HG03280 (cell line): ENCODE results near the gene PTCH1.
A peak's percentile ranks its signal among the peaks of the same experiment; 100 is the strongest.

Source experiments
- ATAC-seq: cut with Tn5 transposase; IDR thresholded peaks from one replicate; pipeline ENCODE4 v1.9.1; 2021; ENCODE audit warnings: mild to moderate bottlenecking, moderate library complexity; ENCODE audit not compliant: unreplicated experiment

Gene PTCH1

GRCh38 chr9:95468791-95469190 is 48.0 kb downstream of the PTCH1 start:
- ATAC-seq = no peak

GRCh38 chr9:95465115-95465514 is 51.7 kb downstream of the PTCH1 start:
- no peak for ATAC-seq

GRCh38 chr9:95463148-95464060 is 53.4 kb downstream of the PTCH1 start:
- ATAC-seq = no peak

GRCh38 chr9:95462249-95463147 is 54.3 kb downstream of the PTCH1 start:
- peak; percentile 89 for ATAC-seq

DNA sequence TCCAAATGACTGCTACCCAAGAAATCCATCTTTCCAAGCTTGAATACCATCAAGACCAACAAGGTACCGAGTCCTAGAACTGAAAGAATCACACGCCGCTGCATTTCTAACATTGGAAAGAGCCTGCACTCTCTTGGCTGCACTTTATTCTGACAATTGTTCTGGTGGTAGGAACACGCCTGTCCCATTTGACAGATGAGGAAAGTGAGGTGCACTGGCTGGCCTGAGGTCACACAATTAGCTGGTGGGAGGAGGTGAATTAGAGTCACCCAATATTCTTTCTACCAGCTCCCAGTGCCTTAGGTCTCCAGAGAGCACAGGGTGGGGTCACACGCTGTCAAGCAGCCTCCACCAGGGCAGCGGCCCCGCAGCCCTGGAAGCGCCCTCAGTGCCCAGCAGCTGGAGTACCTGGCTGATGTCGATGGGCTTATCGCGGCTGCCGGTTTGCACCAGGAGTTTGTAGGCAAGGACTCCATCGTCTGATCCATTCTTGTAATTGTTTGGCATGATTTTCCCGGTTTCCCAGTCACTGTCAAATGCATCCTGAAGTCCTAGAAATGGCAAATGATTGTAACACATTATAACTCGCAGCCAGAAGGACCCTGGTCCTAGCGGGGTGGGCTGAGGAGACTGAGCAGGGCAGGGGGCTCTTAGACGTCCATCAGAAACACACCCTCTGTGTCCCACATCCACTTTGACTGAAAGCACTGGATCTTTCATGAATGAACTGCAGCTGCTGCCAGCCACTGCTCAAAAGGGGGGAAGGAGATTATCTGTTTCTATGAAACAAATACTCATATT is 55.1 kb downstream of the PTCH1 start:
- no peak for ATAC-seq

- ATAC-seq = no peak
Observed at GRCh38 chr9:95460518-95461164, 56.1 kb downstream of the PTCH1 start.

DNA sequence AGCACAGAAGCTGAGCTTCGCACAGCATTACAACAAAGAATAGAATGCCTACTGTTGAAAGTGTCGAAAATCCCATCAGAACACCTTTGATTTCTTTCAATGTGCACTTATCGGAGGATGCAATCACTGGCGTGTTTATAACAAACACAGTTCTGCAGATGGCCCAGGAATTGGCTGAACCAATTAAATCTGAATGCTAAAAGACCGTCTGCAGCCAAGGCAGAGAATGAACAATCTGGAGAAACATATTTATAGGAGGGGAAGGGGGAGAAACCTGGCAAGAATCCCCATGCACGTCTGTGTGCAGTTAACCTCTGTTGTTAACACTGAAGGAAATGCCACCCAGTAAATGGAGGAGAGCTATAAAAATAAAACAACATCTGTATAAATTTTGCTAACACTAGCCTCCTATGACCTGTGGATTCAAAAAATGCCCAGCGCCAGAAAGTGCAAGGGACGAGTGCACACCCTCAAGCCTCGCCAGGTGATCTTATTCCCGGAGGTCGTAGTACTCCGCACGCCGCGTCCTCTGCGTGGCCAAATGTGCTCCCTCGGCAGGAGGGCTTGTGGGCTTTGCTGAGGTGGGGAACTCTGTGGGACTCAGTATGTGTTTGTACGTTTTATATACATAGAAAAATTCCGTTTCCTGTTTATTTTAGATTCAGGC is 56.8 kb downstream of the PTCH1 start:
- no peak for ATAC-seq

DNA sequence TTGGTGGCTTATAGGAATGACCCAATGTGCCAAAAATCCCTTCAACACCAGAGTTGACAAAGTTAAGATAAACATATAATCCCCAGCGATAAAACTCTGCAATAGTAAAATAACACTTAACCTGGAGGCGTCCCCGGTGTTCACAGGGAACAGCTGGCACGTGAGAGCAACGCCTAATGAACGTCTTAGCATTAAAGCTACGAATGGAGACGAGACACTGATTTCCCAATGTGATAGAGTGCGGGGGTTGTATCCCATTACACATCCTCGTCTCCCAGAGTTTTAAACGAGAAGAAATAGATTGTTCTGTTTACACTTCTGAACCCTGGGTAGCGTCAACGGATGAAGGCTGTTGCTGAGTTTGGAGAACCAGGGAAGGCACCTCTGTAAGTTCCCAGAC is 57.6 kb downstream of the PTCH1 start:
- ATAC-seq = no peak

DNA sequence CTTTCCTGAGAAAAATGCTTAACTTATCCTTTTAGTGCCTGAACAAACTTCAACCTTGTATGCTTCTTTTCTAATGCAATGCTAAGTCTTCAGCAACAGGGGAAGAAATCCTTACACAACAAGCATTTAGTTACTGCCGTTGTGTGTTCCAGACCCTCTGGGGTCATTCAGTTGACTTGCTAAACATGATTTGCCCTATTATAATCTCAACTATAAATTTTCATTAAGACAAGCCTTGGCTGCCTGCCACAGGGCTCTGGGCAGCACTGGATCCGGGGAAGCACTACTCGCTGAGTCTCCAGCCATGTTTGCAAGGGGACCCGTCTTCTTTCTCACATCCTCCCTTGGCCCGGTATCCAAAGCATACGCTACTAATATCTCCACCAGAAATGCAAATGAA is 58.1 kb downstream of the PTCH1 start:
- ATAC-seq = no peak

GRCh38 chr9:95457769-95458168 is 59.0 kb downstream of the PTCH1 start:
- ATAC-seq = no peak

- no peak for ATAC-seq
Observed at GRCh38 chr9:95455714-95456113, 61.1 kb downstream of the PTCH1 start.

DNA sequence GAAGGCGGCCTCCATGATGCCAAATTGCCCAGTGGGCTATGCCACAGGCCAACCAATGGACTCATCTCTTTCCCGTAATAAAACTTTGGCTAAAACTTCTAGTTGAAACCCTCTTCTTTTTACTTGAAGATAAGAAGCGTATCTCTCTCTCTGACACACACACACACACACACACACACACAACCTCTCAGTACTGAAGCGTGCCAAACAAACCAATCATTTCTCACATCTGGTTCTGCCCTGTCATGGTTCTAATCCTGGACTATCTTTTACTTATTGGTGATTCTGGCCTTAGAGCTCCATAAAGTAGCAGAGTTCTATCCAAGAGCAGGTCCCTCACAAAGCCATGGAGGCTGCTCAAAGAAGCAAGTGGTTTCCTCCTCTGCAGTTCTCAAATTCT is 64.6 kb downstream of the PTCH1 start:
- no peak for ATAC-seq

GRCh38 chr9:95451065-95451426 is 65.7 kb downstream of the PTCH1 start:
- ATAC-seq = no peak

DNA sequence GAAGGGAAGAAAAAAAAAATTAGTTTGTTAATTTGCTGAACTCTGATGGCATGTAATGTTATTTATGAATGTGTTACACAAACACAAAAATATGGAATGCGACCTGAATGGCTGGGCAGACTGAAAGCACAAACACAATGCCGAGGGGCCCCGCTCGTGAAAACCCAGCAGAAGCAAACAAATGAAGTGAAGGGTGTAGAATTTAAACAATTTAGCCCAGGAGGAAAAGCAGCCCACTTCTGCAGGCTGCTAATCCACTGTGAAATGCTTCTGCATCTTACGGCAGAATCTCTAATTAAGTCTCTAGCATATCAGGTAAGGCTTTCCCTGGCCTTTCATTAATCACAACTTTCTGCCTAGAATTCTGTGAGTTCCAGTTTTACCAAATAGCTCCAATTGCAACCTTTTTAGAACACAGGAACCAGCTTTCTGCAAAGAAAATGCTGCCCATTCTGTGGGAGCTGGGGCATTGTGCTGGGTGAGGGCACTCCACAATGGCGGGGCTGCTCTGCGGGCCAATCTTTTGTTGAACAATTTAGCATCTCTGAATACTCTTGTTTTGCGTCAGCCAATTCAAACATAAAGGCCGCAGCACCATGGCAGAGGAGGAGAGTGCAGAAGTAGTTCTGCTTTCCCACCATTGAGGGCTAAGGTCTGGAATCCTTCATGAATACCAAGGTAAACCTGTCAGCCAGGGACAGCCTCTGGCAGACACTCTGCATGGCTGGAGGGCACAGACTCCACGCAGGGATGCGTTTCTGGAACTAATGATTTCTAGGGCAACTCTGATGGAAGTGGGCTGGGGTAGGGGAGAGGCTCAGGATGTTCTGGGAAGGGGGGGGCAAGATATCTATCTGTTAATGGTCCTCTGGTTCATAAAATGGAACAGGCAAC is 66.4 kb downstream of the PTCH1 start:
- no peak for ATAC-seq

DNA sequence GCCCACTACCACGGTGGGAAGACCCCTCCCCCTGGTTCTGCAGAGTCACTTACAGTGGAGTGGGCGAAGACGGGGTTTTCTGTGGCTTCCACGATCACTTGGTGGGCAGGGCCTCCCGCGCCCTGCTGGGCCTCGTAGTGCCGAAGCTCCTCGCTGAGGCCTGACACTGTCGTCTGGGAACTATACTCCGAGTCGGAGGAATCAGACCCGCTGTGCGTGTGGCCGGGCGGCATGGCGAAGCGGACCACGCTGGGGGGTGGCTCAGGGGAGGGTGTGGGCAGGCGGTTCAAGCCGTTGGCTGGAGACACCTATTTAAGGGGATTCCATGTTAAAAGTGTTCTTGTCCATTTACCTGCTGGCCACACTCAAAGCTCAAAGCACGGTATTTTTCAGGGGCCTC is 67.8 kb downstream of the PTCH1 start:
- no peak for ATAC-seq

GRCh38 chr9:95447660-95448420 is 68.9 kb downstream of the PTCH1 start:
- no peak for ATAC-seq

GRCh38 chr9:95446984-95447383 is 69.8 kb downstream of the PTCH1 start:
- ATAC-seq = no peak

DNA sequence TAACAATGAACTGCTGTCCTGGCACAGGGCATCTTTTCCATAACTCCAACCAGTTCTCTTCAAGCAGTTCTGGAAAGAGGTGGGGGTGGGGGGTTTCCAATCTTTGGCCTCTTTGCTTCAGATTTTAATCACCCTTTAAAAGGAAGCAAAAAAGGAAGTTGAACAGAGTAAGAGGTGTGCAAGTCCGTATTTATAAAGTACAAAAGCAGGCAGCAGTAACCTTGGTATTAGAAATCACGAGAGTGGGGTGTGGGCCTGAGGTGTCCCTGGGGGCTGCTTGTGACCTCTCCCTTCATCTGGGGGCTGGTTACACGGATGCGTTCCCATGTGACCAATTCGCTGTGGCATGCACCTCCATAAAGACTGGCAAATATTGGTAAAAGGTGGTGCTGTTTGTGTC is 70.5 kb downstream of the PTCH1 start:
- ATAC-seq = no peak
